H1 (cell line): ENCODE data around the gene ANKIB1. TPM values are rescaled to one million over a fixed set of nuclear protein-coding genes. Genes with fewer than 3 reads are reported as not detected.

Experiments
- CTCF ChIA-PET: fragments of 300-600 bp; sonication (Branson Sonifier 250); formaldehyde crosslinking; loops from one replicate; lab custom pipeline; 2021; ENCODE audit not compliant: partially characterized antibody; lab: Charles Lee
- POLR2A ChIA-PET: fragments of 300-600 bp; sonication (Branson Sonifier 250); formaldehyde crosslinking; loops from one replicate; lab custom pipeline; 2021; ENCODE audit warnings: inconsistent platforms; ENCODE audit not compliant: partially characterized antibody; lab: Charles Lee
- DNase-seq, 2 experiments: peaks; one replicate each; pipeline versions ENCODE4 v3.0.0 to v3.0.0-alpha.2; 2010 to 2022; ENCODE audit warnings: low spot score in 2 of 2, low read depth in 1 of 2, mixed read lengths in 1 of 2
- FAIRE-seq: peaks from 2 replicates; lab custom pipeline; 2011; peaks lifted over from hg19 to GRCh38; lab: Jason Lieb, UNC
- H2AFZ ChIP-seq: 2 replicates; pipeline ENCODE4 v1.8.1; 2012; ENCODE audit warnings: low read length, inconsistent platforms
- H2AK5ac ChIP-seq: 2 replicates; pipeline ENCODE4 v1.6.1; 2013; ENCODE audit warnings: low read depth, low read length
- H2BK120ac ChIP-seq: replicated peaks from 2 replicates; pipeline ENCODE3; 2013; ENCODE audit warnings: low read depth, low read length, inconsistent platforms
- H2BK12ac ChIP-seq: 2 replicates; pipeline ENCODE4 v1.6.1; 2013; ENCODE audit warnings: low read depth, low read length
- H2BK15ac ChIP-seq: 2 replicates; pipeline ENCODE4 v1.6.1; 2013; ENCODE audit warnings: low read length
- H2BK20ac ChIP-seq: 2 replicates; pipeline ENCODE4 v1.6.1; 2013; ENCODE audit warnings: low read length
- H2BK5ac ChIP-seq: 2 replicates; pipeline ENCODE4 v1.6.1; 2013; ENCODE audit warnings: low read depth, low read length
- H3K14ac ChIP-seq: 2 replicates; pipeline ENCODE4 v1.6.1; 2013; ENCODE audit warnings: inconsistent platforms; ENCODE audit not compliant: insufficient read length
- H3K18ac ChIP-seq: 2 replicates; pipeline ENCODE4 v1.6.1; 2013; ENCODE audit warnings: low read length; ENCODE audit errors: extremely low read depth
- H3K23ac ChIP-seq: 2 replicates; pipeline ENCODE4 v1.6.1; 2013; ENCODE audit warnings: inconsistent platforms; ENCODE audit not compliant: insufficient read length
- H3K23me2 ChIP-seq: 2 replicates; pipeline ENCODE4 v1.6.1; 2013; ENCODE audit warnings: low read depth, low read length
- H3K27ac ChIP-seq: 2 replicates; pipeline ENCODE4 v1.6.1; 2011; ENCODE audit warnings: low read depth, low read length, inconsistent platforms
- H3K27me3 ChIP-seq, 4 experiments: replicated peaks in 1 of 4; 1 replicate in 1 of 4; 2 replicates in 3 of 4; pipeline versions ENCODE4 v1.6.1 to v1.8.1; 2011 to 2013; ENCODE audit warnings: low read length in 3 of 4, mild to moderate bottlenecking in 3 of 4, inconsistent platforms in 2 of 4, mixed read lengths in 2 of 4, moderate library complexity in 1 of 4; ENCODE audit not compliant: control insufficient read depth in 3 of 4, insufficient read depth in 3 of 4; ENCODE audit errors: extremely low read depth in 1 of 4
- H3K36me3 ChIP-seq, 4 experiments: 2 replicates each; pipeline versions ENCODE4 v1.6.1 to v1.8.1; 2011 to 2013; ENCODE audit warnings: mild to moderate bottlenecking in 4 of 4, low read length in 3 of 4, moderate library complexity in 2 of 4, control low read depth in 1 of 4, inconsistent platforms in 1 of 4; ENCODE audit not compliant: insufficient read depth in 4 of 4, control insufficient read depth in 2 of 4
- H3K4ac ChIP-seq: replicated peaks from 2 replicates; pipeline ENCODE3; 2013; ENCODE audit warnings: low read length, low read depth, mixed read lengths, inconsistent platforms; ENCODE audit not compliant: insufficient read length
- H3K4me1 ChIP-seq, 4 experiments: replicated peaks in 1 of 4; 1 replicate in 1 of 4; 2 replicates in 3 of 4; pipeline versions ENCODE4 v1.6.1 to v1.8.1; 2011 to 2013; ENCODE audit warnings: low read length in 3 of 4, inconsistent platforms in 2 of 4, mixed read lengths in 1 of 4; ENCODE audit not compliant: insufficient read depth in 4 of 4, control insufficient read depth in 3 of 4
- H3K4me2 ChIP-seq, 2 experiments: 2 replicates each; pipeline versions ENCODE4 v1.6.1 to v1.8.1; 2011 to 2013; ENCODE audit warnings: low read depth in 2 of 2, low read length in 2 of 2, control low read depth in 1 of 2, inconsistent platforms in 1 of 2, mild to moderate bottlenecking in 1 of 2; ENCODE audit not compliant: insufficient read depth in 1 of 2
- H3K4me3 ChIP-seq, 4 experiments: fragments of 200-600, 300-600 bp in 1 of 4; sonication (generic), shearing (Covaris generic), sonication (Bioruptor Twin) in 1 of 4; 2 replicates each; pipeline versions ENCODE4 v1.5.1 to v1.8.1; 2011 to 2016; ENCODE audit warnings: low read length in 4 of 4, low read depth in 3 of 4, control low read depth in 2 of 4, inconsistent platforms in 2 of 4, mild to moderate bottlenecking in 2 of 4, mixed read lengths in 1 of 4, moderate library complexity in 1 of 4; ENCODE audit not compliant: insufficient read depth in 2 of 4; ENCODE audit errors: extremely low read depth in 1 of 4
- H3K56ac ChIP-seq: replicated peaks from 2 replicates; pipeline ENCODE3; 2013; ENCODE audit warnings: low read depth, mild to moderate bottlenecking, mixed read lengths, low read length, inconsistent platforms; ENCODE audit not compliant: insufficient read length
- H3K79me1 ChIP-seq: 2 replicates; pipeline ENCODE4 v1.6.1; 2013; ENCODE audit warnings: low read depth, low read length, control low read depth
- H3K79me2 ChIP-seq, 2 experiments: 2 replicates each; pipeline versions ENCODE4 v1.6.1 to v1.8.1; 2012 to 2013; ENCODE audit warnings: low read length in 2 of 2, mild to moderate bottlenecking in 2 of 2, inconsistent platforms in 1 of 2; ENCODE audit not compliant: insufficient read depth in 2 of 2, control insufficient read depth in 1 of 2
- H3K9ac ChIP-seq, 4 experiments: replicated peaks in 1 of 4; 1 replicate in 1 of 4; 2 replicates in 3 of 4; pipeline versions ENCODE4 v1.6.1 to v1.8.1; 2011 to 2013; ENCODE audit warnings: low read depth in 3 of 4, low read length in 3 of 4, control low read depth in 2 of 4, mild to moderate bottlenecking in 2 of 4, moderate library complexity in 2 of 4, inconsistent platforms in 1 of 4; ENCODE audit errors: extremely low read depth in 1 of 4
- H3K9me3 ChIP-seq, 2 experiments: 2 replicates each; pipeline versions ENCODE4 v1.6.1 to v1.8.1; 2012 to 2013; ENCODE audit warnings: mild to moderate bottlenecking in 2 of 2, moderate library complexity in 2 of 2, control low read depth in 1 of 2, inconsistent platforms in 1 of 2, low read depth in 1 of 2, low read length in 1 of 2, mixed read lengths in 1 of 2; ENCODE audit not compliant: insufficient read depth in 2 of 2
- H4K20me1 ChIP-seq, 2 experiments: replicated peaks in 1 of 2; 2 replicates each; pipeline versions ENCODE3 to v1.8.1; 2011 to 2013; ENCODE audit warnings: inconsistent platforms in 2 of 2, low read length in 2 of 2, mild to moderate bottlenecking in 1 of 2; ENCODE audit not compliant: insufficient read depth in 2 of 2, control insufficient read depth in 1 of 2
- H4K5ac ChIP-seq: 2 replicates; pipeline ENCODE4 v1.6.1; 2013; ENCODE audit warnings: low read length, low read depth, mixed read lengths, inconsistent platforms; ENCODE audit not compliant: insufficient read length
- H4K8ac ChIP-seq: 2 replicates; pipeline ENCODE4 v1.8.0; 2013; ENCODE audit warnings: mild to moderate bottlenecking, moderate library complexity, low read length, inconsistent platforms; ENCODE audit not compliant: insufficient read depth; ENCODE audit errors: extremely low read depth
- H4K91ac ChIP-seq: replicated peaks from 2 replicates; pipeline ENCODE3; 2013; ENCODE audit warnings: low read length, mixed read lengths, inconsistent platforms; ENCODE audit not compliant: insufficient read length
- CEBPB ChIP-seq: IDR thresholded peaks from 2 replicates; pipeline ENCODE4 v1.6.1; 2012; ENCODE audit warnings: low read depth, low read length
- E2F6 ChIP-seq: IDR thresholded peaks from 2 replicates; pipeline ENCODE4 v1.6.1; 2012; ENCODE audit warnings: inconsistent platforms
- EP300 ChIP-seq, 2 experiments: IDR thresholded peaks; 1 replicate in 1 of 2; 2 replicates in 1 of 2; pipeline ENCODE4 v1.6.1; 2011 to 2012; ENCODE audit warnings: low read depth in 2 of 2, low read length in 2 of 2, mild to moderate bottlenecking in 2 of 2, borderline replicate concordance in 1 of 2, inconsistent platforms in 1 of 2, moderate library complexity in 1 of 2
- EZH2 ChIP-seq: fragments of 200-600 bp; sonication (generic); IDR thresholded peaks from 2 replicates; pipeline ENCODE4 v1.7.1; 2012; ENCODE audit warnings: low read depth, mild to moderate bottlenecking, moderate library complexity, low read length, inconsistent platforms; ENCODE audit not compliant: severe bottlenecking
- HDAC2 ChIP-seq, 2 experiments: fragments of 300-600 bp in 1 of 2; sonication (generic) in 1 of 2; IDR thresholded peaks; 2 replicates each; pipeline ENCODE4 v1.6.1; 2011 to 2012; ENCODE audit warnings: low read depth in 2 of 2, low read length in 2 of 2, mild to moderate bottlenecking in 2 of 2, moderate library complexity in 2 of 2, borderline replicate concordance in 1 of 2, inconsistent platforms in 1 of 2
- POLR2A ChIP-seq, 2 experiments: IDR thresholded peaks; 1 replicate in 1 of 2; 2 replicates in 1 of 2; pipeline ENCODE4 v1.6.1; 2011; ENCODE audit warnings: low read depth in 2 of 2, low read length in 2 of 2, mild to moderate bottlenecking in 2 of 2; ENCODE audit errors: control extremely low read depth in 1 of 2
- SP2 ChIP-seq: IDR thresholded peaks from 2 replicates; pipeline ENCODE4 v1.6.1; 2012; ENCODE audit warnings: mild to moderate bottlenecking, low read length, inconsistent platforms
- SUZ12 ChIP-seq: fragments of 200-600 bp; sonication (generic); IDR thresholded peaks from 2 replicates; pipeline ENCODE4 v1.6.1; 2012; ENCODE audit warnings: mild to moderate bottlenecking, inconsistent platforms, low read length, moderate library complexity, mixed read lengths
- TBP ChIP-seq: IDR thresholded peaks from 2 replicates; pipeline ENCODE4 v1.6.1; 2011; ENCODE audit warnings: low read depth, low read length, improper control_type of control experiment
- ZNF274 ChIP-seq: IDR thresholded peaks from 2 replicates; pipeline ENCODE4 v1.7.0; 2012; ENCODE audit warnings: low read length, borderline replicate concordance; ENCODE audit errors: extremely low read depth
- WGBS, 2 experiments: shearing (Covaris generic) in 1 of 2; methylation state at CpG; one replicate each; pipeline versions ENCODE4 v1.1.6 to v1.1.7; 2013 to 2015; ENCODE audit warnings: low lambda C conversion rate in 2 of 2, mixed read lengths in 2 of 2, inconsistent platforms in 1 of 2, low coverage in 1 of 2, missing lambda C conversion rate in 1 of 2; ENCODE audit not compliant: insufficient replicate concordance in 2 of 2, insufficient coverage in 1 of 2, insufficient read length in 1 of 2; ENCODE audit errors: extremely low coverage in 1 of 2, missing lambda C conversion rate in 1 of 2; 5-methylcytosine and 5-hydroxymethylcytosine counted together
- polyA plus RNA-seq, 7 experiments: library from polyadenylated mRNA; depleted of rRNA in 3 of 7; stranded (reverse) in 5 of 7; unstranded in 2 of 7; fragments of >200 nt in 5 of 7; fragments of 200-250 nt in 2 of 7; gene quantifications; 1 replicate in 5 of 7; 2 replicates in 1 of 7; 4 replicates in 1 of 7; pipeline versions ENCODE4 v1.2.1 to v1.2.3, GENCODE V29; 2011 to 2013; ENCODE audit warnings: missing spikeins in 2 of 7, mixed read lengths in 2 of 7
- total RNA-seq: library from RNA; stranded (reverse); fragmentation: NEBNext Ultra II Directional; extraction: Animal tissue kit (Norgen Biotek cat#: 25700); gene quantifications from 2 replicates; pipeline ENCODE4 v1.2.1, GENCODE V29; 2021

Gene ANKIB1
- total and polyA plus RNA-seq, 2 of the 8 experiments (the other 6 are each of a cell fraction or from before 2014, with no cell fraction given), result 19.2 to 43.0 TPM

GRCh38 chr7:92251181-92251580 lies 5.4 kb downstream of the ANKIB1 start:
- H3K4me2 ChIP-seq, result no peak overlapping the region
- no peak for DNase-seq

More at GRCh38 chr7:92251181-92251580, 5.4 kb downstream of the ANKIB1 start:
- H2BK12ac ChIP-seq, result no peak overlapping the region
- H3K9ac ChIP-seq, result no peak overlapping the region
- no peak overlapping the region for H3K4ac ChIP-seq
- no peaks in the 10 kb centered on the region for H3K27me3 ChIP-seq
- no peak overlapping the region for H4K8ac ChIP-seq
- H3K9me3 ChIP-seq, result peaks cover 2 to 3% of the 10 kb centered on the region in 2 experiments; a peak in 1 of 4 replicates
- no peak overlapping the region for H2BK120ac ChIP-seq
- H2AFZ ChIP-seq, result no peak overlapping the region
- H3K79me1 ChIP-seq, result peaks cover 5% of the 10 kb centered on the region
- peaks cover 0 to 10% of the 10 kb centered on the region in 2 experiments for H4K20me1 ChIP-seq
- H3K23me2 ChIP-seq, result peaks cover 7% of the 10 kb centered on the region; the same call in 1 of the 2 replicates
- peaks cover 11 to 96% of the 10 kb centered on the region in 2 experiments for H3K79me2 ChIP-seq
- H2AK5ac ChIP-seq, result no peak overlapping the region
- no peaks in the 10 kb centered on the region; a peak in 2 of 7 replicates for H3K4me1 ChIP-seq
- H4K91ac ChIP-seq, result no peak overlapping the region
- H4K5ac ChIP-seq, result no peak overlapping the region
- FAIRE-seq, result no peak
- POLR2A ChIA-PET, result no interaction called here
- no peak overlapping the region for H2BK5ac ChIP-seq
- H3K14ac ChIP-seq, result no peak overlapping the region
- no peak overlapping the region for H3K27ac ChIP-seq
- 100% methylated on average over 1 of the region's 1 CpG; no CpG with 5 or more reads in 1 of the 2 experiments for WGBS, 2 experiments
- CTCF ChIA-PET, result no interaction called here
- no peak for TF ChIP-seq ZNF274
- no peak for TF ChIP-seq E2F6
- TF ChIP-seq TBP, result no peak
- TF ChIP-seq SP2, result no peak
- no peak for TF ChIP-seq POLR2A (IDR thresholded peaks at IDR 0.05; ENCODE audit: control extremely low read depth in 1 of 2, low read depth in 2 of 2, low read length in 2 of 2)
- no peak for TF ChIP-seq CEBPB
- TF ChIP-seq HDAC2 (IDR thresholded peaks at IDR 0.05; ENCODE audit: borderline replicate concordance in 1 of 2, low read depth in 2 of 2, low read length in 2 of 2), result no peak
- TF ChIP-seq SUZ12, result no peak
- no peak for TF ChIP-seq EP300 (IDR thresholded peaks at IDR 0.05; ENCODE audit: borderline replicate concordance in 1 of 2, low read depth in 2 of 2, low read length in 2 of 2)
- TF ChIP-seq EZH2, result no peak
- H3K36me3 ChIP-seq, result peaks cover 0 to 2% (median 0%) of the 10 kb centered on the region in 4 experiments; a peak in 1 of 8 replicates
- no peak overlapping the region for H3K23ac ChIP-seq
- no peak overlapping the region for H2BK15ac ChIP-seq
- H3K18ac ChIP-seq, result no peak overlapping the region
- no peak overlapping the region for H2BK20ac ChIP-seq
- H3K4me3 ChIP-seq, result no peak overlapping the region
- H3K56ac ChIP-seq, result no peak overlapping the region
